ENCODE results near the gene SRXN1. TPM values are rescaled to one million over a fixed set of nuclear protein-coding genes. Genes with fewer than 3 reads are reported as not detected.

The SRXN1 gene
- polyA plus RNA-seq, 1 donor from 2014 or later: 6.9 TPM

GRCh38 chr20:626579-626978, 26.4 kb downstream of the SRXN1 start:
- Histone ChIP-seq H2AFZ (ENCODE audit: low read depth, low read length) (no peak overlapping the region), H3K27me3 (ENCODE audit: insufficient read depth, low read depth, low read length) (no peaks in the 10 kb centered on the region), H3K9me2 (ENCODE audit: insufficient read depth, low read length) (no peaks in the 10 kb centered on the region), H3K4me2 (ENCODE audit: low read length) (no peak overlapping the region), H3K27ac (ENCODE audit: low read length) (no peak overlapping the region), H3K9ac (ENCODE audit: low read length) (no peak overlapping the region), H3K9me3 (ENCODE audit: low read length) (no peaks in the 10 kb centered on the region), H3K79me2 (replicated peaks; ENCODE audit: insufficient read depth, low read length) (no peaks in the 10 kb centered on the region), H3K4me3 (ENCODE audit: low read length) (no peak overlapping the region), H3K36me3 (ENCODE audit: insufficient read depth, low read length) (no peaks in the 10 kb centered on the region), H4K20me1 (ENCODE audit: insufficient read depth) (no peaks in the 10 kb centered on the region), H3F3A (ENCODE audit: insufficient read depth, low read length, poor library complexity, severe bottlenecking) (no peaks in the 10 kb centered on the region)
- no peak for TF ChIP-seq EP300 (conservative IDR thresholded peaks at IDR 0.05; ENCODE audit: poor library complexity, severe bottlenecking)
- no peak for TF ChIP-seq MXI1 (conservative IDR thresholded peaks at IDR 0.05; ENCODE audit: poor library complexity, severe bottlenecking)
- TF ChIP-seq TAF1 (IDR thresholded peaks at IDR 0.05; ENCODE audit: low read depth): no peak
- TF ChIP-seq SMC3 (conservative IDR thresholded peaks at IDR 0.05; ENCODE audit: poor library complexity): no peak
- no peak for TF ChIP-seq CTCF (IDR thresholded peaks at IDR 0.05; ENCODE audit: poor library complexity, severe bottlenecking)
- TF ChIP-seq POLR2AphosphoS5 (IDR thresholded peaks at IDR 0.05): no peak
- TF ChIP-seq, protein P1, sequence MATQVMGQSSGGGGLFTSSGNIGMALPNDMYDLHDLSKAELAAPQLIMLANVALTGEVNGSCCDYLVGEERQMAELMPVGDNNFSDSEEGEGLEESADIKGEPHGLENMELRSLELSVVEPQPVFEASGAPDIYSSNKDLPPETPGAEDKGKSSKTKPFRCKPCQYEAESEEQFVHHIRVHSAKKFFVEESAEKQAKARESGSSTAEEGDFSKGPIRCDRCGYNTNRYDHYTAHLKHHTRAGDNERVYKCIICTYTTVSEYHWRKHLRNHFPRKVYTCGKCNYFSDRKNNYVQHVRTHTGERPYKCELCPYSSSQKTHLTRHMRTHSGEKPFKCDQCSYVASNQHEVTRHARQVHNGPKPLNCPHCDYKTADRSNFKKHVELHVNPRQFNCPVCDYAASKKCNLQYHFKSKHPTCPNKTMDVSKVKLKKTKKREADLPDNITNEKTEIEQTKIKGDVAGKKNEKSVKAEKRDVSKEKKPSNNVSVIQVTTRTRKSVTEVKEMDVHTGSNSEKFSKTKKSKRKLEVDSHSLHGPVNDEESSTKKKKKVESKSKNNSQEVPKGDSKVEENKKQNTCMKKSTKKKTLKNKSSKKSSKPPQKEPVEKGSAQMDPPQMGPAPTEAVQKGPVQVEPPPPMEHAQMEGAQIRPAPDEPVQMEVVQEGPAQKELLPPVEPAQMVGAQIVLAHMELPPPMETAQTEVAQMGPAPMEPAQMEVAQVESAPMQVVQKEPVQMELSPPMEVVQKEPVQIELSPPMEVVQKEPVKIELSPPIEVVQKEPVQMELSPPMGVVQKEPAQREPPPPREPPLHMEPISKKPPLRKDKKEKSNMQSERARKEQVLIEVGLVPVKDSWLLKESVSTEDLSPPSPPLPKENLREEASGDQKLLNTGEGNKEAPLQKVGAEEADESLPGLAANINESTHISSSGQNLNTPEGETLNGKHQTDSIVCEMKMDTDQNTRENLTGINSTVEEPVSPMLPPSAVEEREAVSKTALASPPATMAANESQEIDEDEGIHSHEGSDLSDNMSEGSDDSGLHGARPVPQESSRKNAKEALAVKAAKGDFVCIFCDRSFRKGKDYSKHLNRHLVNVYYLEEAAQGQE (IDR thresholded peaks at IDR 0.05; ENCODE audit: borderline replicate concordance): no peak
- no peak for TF ChIP-seq EZH2 (IDR thresholded peaks at IDR 0.05; ENCODE audit: borderline replicate concordance, insufficient read depth, low read length, poor library complexity, severe bottlenecking)
- no peak for TF ChIP-seq RAD21 (conservative IDR thresholded peaks at IDR 0.05)

GRCh38 chr20:625360-625932, 27.6 kb downstream of the SRXN1 start:
- H3K79me2 ChIP-seq (replicated peaks; ENCODE audit: insufficient read depth, low read length): no peaks in the 10 kb centered on the region
- no peak overlapping the region for H3K4me2 ChIP-seq (ENCODE audit: low read length)
- no peaks in the 10 kb centered on the region for H3F3A ChIP-seq (ENCODE audit: insufficient read depth, low read length, poor library complexity, severe bottlenecking)
- TF ChIP-seq EZH2 (IDR thresholded peaks at IDR 0.05; ENCODE audit: borderline replicate concordance, insufficient read depth, low read length, poor library complexity, severe bottlenecking) (no peak), POLR2AphosphoS5 (IDR thresholded peaks at IDR 0.05) (no peak), RAD21 (conservative IDR thresholded peaks at IDR 0.05) (no peak), EP300 (conservative IDR thresholded peaks at IDR 0.05; ENCODE audit: poor library complexity, severe bottlenecking) (no peak), TAF1 (IDR thresholded peaks at IDR 0.05; ENCODE audit: low read depth) (no peak), CTCF (IDR thresholded peaks at IDR 0.05; ENCODE audit: poor library complexity, severe bottlenecking) (no peak), SMC3 (conservative IDR thresholded peaks at IDR 0.05; ENCODE audit: poor library complexity) (no peak), MXI1 (conservative IDR thresholded peaks at IDR 0.05; ENCODE audit: poor library complexity, severe bottlenecking) (no peak)
- TF ChIP-seq, protein P1 (IDR thresholded peaks at IDR 0.05; ENCODE audit: borderline replicate concordance): no peak
- H3K27me3 ChIP-seq (ENCODE audit: insufficient read depth, low read depth, low read length): no peaks in the 10 kb centered on the region
- H3K4me3 ChIP-seq (ENCODE audit: low read length): no peak overlapping the region
- H2AFZ ChIP-seq (ENCODE audit: low read depth, low read length): no peak overlapping the region
- no peak overlapping the region for H3K27ac ChIP-seq (ENCODE audit: low read length)
- no peak overlapping the region for H3K9ac ChIP-seq (ENCODE audit: low read length)
- no peaks in the 10 kb centered on the region for H4K20me1 ChIP-seq (ENCODE audit: insufficient read depth)
- H3K9me2 ChIP-seq (ENCODE audit: insufficient read depth, low read length): no peaks in the 10 kb centered on the region
- no peaks in the 10 kb centered on the region for H3K36me3 ChIP-seq (ENCODE audit: insufficient read depth, low read length)
- no peaks in the 10 kb centered on the region for H3K9me3 ChIP-seq (ENCODE audit: low read length)
